OCI-LY3 (cell line): Measurements from ENCODE around the gene TSPAN10.

Source experiments
- H2AFZ ChIP-seq: fragments of 200-600, 300-600 bp; shearing (Covaris generic); 2 replicates; pipeline ENCODE4 v1.6.0; 2014; ENCODE audit warnings: antibody characterized with exemption, low read depth, low read length
- H3K27ac ChIP-seq: fragments of 200-600, 300-600 bp; sonication (generic); 2 replicates; pipeline ENCODE4 v1.5.1; 2014; ENCODE audit warnings: mild to moderate bottlenecking, low read length, moderate library complexity, mixed read lengths
- H3K27me3 ChIP-seq: fragments of 200-600, 300-600 bp; sonication (generic); 2 replicates; pipeline ENCODE4 v1.6.1; 2014; ENCODE audit warnings: low read depth, low read length, mixed read lengths
- H3K36me3 ChIP-seq: fragments of 200-600, 300-600 bp; sonication (generic); replicated peaks from 2 replicates; pipeline ENCODE3; 2014; ENCODE audit warnings: low read depth, low read length, mixed read lengths
- H3K4me1 ChIP-seq: fragments of 300-600, 200-600 bp; sonication (generic); 2 replicates; pipeline ENCODE4 v1.6.1; 2014; ENCODE audit warnings: low read length, mixed read lengths
- H3K4me2 ChIP-seq: fragments of 200-600, 300-600 bp; sonication (generic); 2 replicates; pipeline ENCODE4 v1.6.1; 2014; ENCODE audit warnings: low read length, mixed read lengths
- H3K4me3 ChIP-seq: fragments of 300-600, 200-600 bp; sonication (generic); 2 replicates; pipeline ENCODE4 v1.5.1; 2014; ENCODE audit warnings: antibody characterized with exemption, mild to moderate bottlenecking, low read length, moderate library complexity
- H3K79me2 ChIP-seq: fragments of 300-600, 200-600 bp; shearing (Covaris generic); 2 replicates; pipeline ENCODE4 v1.6.1; 2014; ENCODE audit warnings: mild to moderate bottlenecking, low read length, mixed read lengths
- H3K9ac ChIP-seq: fragments of 300-600, 200-600 bp; shearing (Covaris generic); 2 replicates; pipeline ENCODE4 v1.6.0; 2014; ENCODE audit warnings: mild to moderate bottlenecking, low read length, moderate library complexity
- H3K9me3 ChIP-seq: fragments of 200-600, 300-600 bp; shearing (Covaris generic); 2 replicates; pipeline ENCODE4 v1.6.1; 2014; ENCODE audit warnings: low read length, mixed read lengths; ENCODE audit not compliant: insufficient read depth
- H4K20me1 ChIP-seq: fragments of 200-600, 300-600 bp; sonication (generic); 2 replicates; pipeline ENCODE4 v1.6.1; 2016; ENCODE audit warnings: low read length, mixed read lengths; ENCODE audit not compliant: insufficient read depth
- CTCF ChIP-seq: fragments of 200-600, 300-600 bp; sonication (generic); IDR thresholded peaks from 2 replicates; pipeline ENCODE4 v1.5.1; 2014; ENCODE audit warnings: antibody characterized with exemption, low read length, low read depth
- EZH2phosphoT487 ChIP-seq: fragments of 200-600 bp; shearing (Covaris generic); IDR thresholded peaks from 2 replicates; pipeline ENCODE4 v1.6.1; 2018; ENCODE audit warnings: antibody characterized with exemption, mixed run types, low read depth

Gene TSPAN10

GRCh38 chr17:81621494-81622130 lies 15.4 kb upstream of the TSPAN10 start:
- H3K4me3 ChIP-seq = no peak overlapping the region
- H3K9me3 ChIP-seq = no peaks in the 10 kb centered on the region
- H3K36me3 ChIP-seq = peaks cover 50% of the 10 kb centered on the region
- H3K79me2 ChIP-seq = peaks cover 19% of the 10 kb centered on the region
- H3K9ac ChIP-seq = no peak overlapping the region
- no peak overlapping the region for H3K27ac ChIP-seq
- no peaks in the 10 kb centered on the region for H4K20me1 ChIP-seq
- no peaks in the 10 kb centered on the region for H3K27me3 ChIP-seq
- H2AFZ ChIP-seq = no peak overlapping the region
- TF ChIP-seq CTCF = no peak
- TF ChIP-seq EZH2phosphoT487 = no peak
- H3K4me1 ChIP-seq = no peaks in the 10 kb centered on the region
- no peak overlapping the region for H3K4me2 ChIP-seq

- peaks cover 49% of the 10 kb centered on the region for H3K79me2 ChIP-seq
Observed at GRCh38 chr17:81630274-81630673, 6.7 kb upstream of the TSPAN10 start.

GRCh38 chr17:81631482-81631881 lies 5.5 kb upstream of the TSPAN10 start:
- peaks cover 61% of the 10 kb centered on the region for H3K79me2 ChIP-seq
- no peak for TF ChIP-seq EZH2phosphoT487
- no peak for TF ChIP-seq CTCF
- H3K36me3 ChIP-seq = peaks cover 21% of the 10 kb centered on the region

More at GRCh38 chr17:81630274-81630673, 6.7 kb upstream of the TSPAN10 start:
- Histone ChIP-seq H3K9ac (no peak overlapping the region), H2AFZ (no peak overlapping the region), H3K9me3 (no peaks in the 10 kb centered on the region), H3K36me3 (peaks cover 31% of the 10 kb centered on the region), H3K27ac (no peak overlapping the region), H3K4me3 (no peak overlapping the region), H3K27me3 (no peaks in the 10 kb centered on the region), H3K4me1 (peaks cover under 1% of the 10 kb centered on the region; the same call in 1 of the 2 replicates), H3K4me2 (no peak overlapping the region), H4K20me1 (peaks cover under 1% of the 10 kb centered on the region; the same call in 1 of the 2 replicates)
- no peak for TF ChIP-seq EZH2phosphoT487
- no peak for TF ChIP-seq CTCF

GRCh38 chr17:81635431-81635830 lies 1.6 kb upstream of the TSPAN10 start:
- Histone ChIP-seq H3K4me1 (peaks cover 7% of the 10 kb centered on the region), H4K20me1 (peaks cover 13% of the 10 kb centered on the region), H3K4me3 (peak overlapping the region; percentile 100), H3K36me3 (peaks cover 15% of the 10 kb centered on the region), H3K79me2 (peaks cover 61% of the 10 kb centered on the region), H3K4me2 (peak overlapping the region; percentile 99), H3K9ac (peak overlapping the region; percentile 95; the same call in 1 of the 2 replicates), H2AFZ (no peak overlapping the region), H3K27ac (no peak overlapping the region), H3K9me3 (no peaks in the 10 kb centered on the region), H3K27me3 (no peaks in the 10 kb centered on the region)
- no peak for TF ChIP-seq CTCF
- TF ChIP-seq EZH2phosphoT487 = no peak

More at GRCh38 chr17:81631482-81631881, 5.5 kb upstream of the TSPAN10 start:
- H3K27me3 ChIP-seq = no peaks in the 10 kb centered on the region
- no peak overlapping the region for H3K4me3 ChIP-seq
- H4K20me1 ChIP-seq = peaks cover 13% of the 10 kb centered on the region
- H2AFZ ChIP-seq = no peak overlapping the region
- no peaks in the 10 kb centered on the region for H3K9me3 ChIP-seq
- peaks cover 7% of the 10 kb centered on the region for H3K4me1 ChIP-seq
- no peak overlapping the region for H3K27ac ChIP-seq
- no peak overlapping the region for H3K9ac ChIP-seq
- no peak overlapping the region for H3K4me2 ChIP-seq
